BE2C (cell line): ENCODE measurements around the gene TCF23.

Experiments used
- DNase-seq: peaks from one replicate; pipeline ENCODE4 v3.0.0-alpha.2; 2020
- H3K27me3 ChIP-seq: fragments of 250-450 bp; sonication (Bioruptor Pico); 2 replicates; pipeline ENCODE4 v1.5.1; 2020; ENCODE audit warnings: mild to moderate bottlenecking
- H3K36me3 ChIP-seq: fragments of 250-450 bp; sonication (Bioruptor Pico); 2 replicates; pipeline ENCODE4 v1.5.1; 2020; ENCODE audit warnings: mild to moderate bottlenecking
- H3K4me1 ChIP-seq: fragments of 250-450 bp; sonication (Bioruptor Pico); 2 replicates; pipeline ENCODE4 v1.5.1; 2020
- H3K4me3 ChIP-seq: 2 replicates; pipeline ENCODE4 v1.5.1; 2011; ENCODE audit warnings: low read depth, low read length
- H3K9me3 ChIP-seq: fragments of 250-450 bp; sonication (Bioruptor Pico); 2 replicates; pipeline ENCODE4 v1.5.1; 2020
- CTCF ChIP-seq: IDR thresholded peaks from 2 replicates; pipeline ENCODE4 v1.5.1; 2012; ENCODE audit warnings: mild to moderate bottlenecking, low read depth, low read length

Gene TCF23

GRCh38 chr2:27202854-27203253 is 54.0 kb downstream of the TCF23 start:
- Histone ChIP-seq H3K9me3 (no peaks in the 10 kb centered on the region), H3K27me3 (no peaks in the 10 kb centered on the region), H3K4me1 (peaks cover 4% of the 10 kb centered on the region), H3K4me3 (no peak overlapping the region), H3K36me3 (peaks cover 67% of the 10 kb centered on the region)
- no peak for DNase-seq
- no peak for TF ChIP-seq CTCF

GRCh38 chr2:27203741-27204140 is 54.9 kb downstream of the TCF23 start:
- no peak for TF ChIP-seq CTCF
- no peak for DNase-seq
- Histone ChIP-seq H3K4me1 (peaks cover 4% of the 10 kb centered on the region), H3K27me3 (no peaks in the 10 kb centered on the region), H3K36me3 (peaks cover 75% of the 10 kb centered on the region), H3K4me3 (no peak overlapping the region), H3K9me3 (no peaks in the 10 kb centered on the region)

- Histone ChIP-seq H3K27me3 (no peaks in the 10 kb centered on the region), H3K9me3 (no peaks in the 10 kb centered on the region), H3K4me3 (no peak overlapping the region), H3K4me1 (peaks cover 4% of the 10 kb centered on the region), H3K36me3 (peaks cover 80% of the 10 kb centered on the region)
- no peak for TF ChIP-seq CTCF
- no peak for DNase-seq
Measured at GRCh38 chr2:27204566-27204965, 55.8 kb downstream of the TCF23 start.

DNA sequence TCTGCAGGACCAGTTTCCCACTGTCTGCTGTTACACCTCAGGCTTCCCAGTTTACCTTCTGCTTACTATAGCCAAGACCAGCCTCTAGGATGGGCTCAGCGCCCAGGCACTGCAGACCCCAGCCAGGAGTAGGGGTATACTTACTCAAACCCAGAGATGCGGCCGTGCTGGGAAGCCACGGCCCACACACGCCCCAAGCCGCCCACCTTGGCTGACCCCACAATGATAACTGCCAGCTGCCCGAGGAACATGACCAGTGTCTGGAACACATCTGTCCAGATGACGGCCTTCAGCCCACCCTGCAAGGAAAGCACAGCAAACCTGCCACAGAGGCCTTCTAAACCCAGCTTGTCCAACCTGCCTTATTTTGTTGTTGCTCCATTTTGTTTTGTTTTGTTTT is 56.4 kb downstream of the TCF23 start:
- H3K27me3 ChIP-seq = no peaks in the 10 kb centered on the region
- no peaks in the 10 kb centered on the region for H3K9me3 ChIP-seq
- H3K4me1 ChIP-seq = peaks cover 5% of the 10 kb centered on the region
- no peak for DNase-seq
- peaks cover 79% of the 10 kb centered on the region for H3K36me3 ChIP-seq
- H3K4me3 ChIP-seq = no peak overlapping the region
- TF ChIP-seq CTCF = no peak

GRCh38 chr2:27206346-27206745 is 57.5 kb downstream of the TCF23 start:
- H3K36me3 ChIP-seq = peaks cover 77% of the 10 kb centered on the region
- no peak for TF ChIP-seq CTCF
- H3K9me3 ChIP-seq = no peaks in the 10 kb centered on the region
- DNase-seq = no peak
- H3K27me3 ChIP-seq = no peaks in the 10 kb centered on the region
- peaks cover 4% of the 10 kb centered on the region; the same call in 1 of the 2 replicates for H3K4me1 ChIP-seq
- no peak overlapping the region for H3K4me3 ChIP-seq
